Stimulated activated CD4-positive, alpha-beta T cell treated with anti-CD3 and anti-CD28 coated beads, Interleukin-1b, Interleukin-23, amount 100 ng/mL, for 24 hours (primary cell): Measurements from ENCODE around the gene RAB5A.
"Not testable (repeated sequence)": the region's sequence is repeated elsewhere in the genome, so short reads cannot be mapped to it uniquely, and the experiment has no call there.

Source experiments
- DNase-seq, 4 experiments: peaks; one replicate each; pipeline ENCODE4 v3.0.0-alpha.2; 2020; ENCODE audit warnings: low read depth in 4 of 4, low spot score in 1 of 4

The RAB5A gene

GRCh38 chr3:20023623-20024405 lies 76.9 kb downstream of the RAB5A start:
- no peak for DNase-seq

- DNase-seq = no peak
Observed at GRCh38 chr3:20027136-20027535, 80.2 kb downstream of the RAB5A start.

- no peak for DNase-seq
Observed at GRCh38 chr3:20028905-20029331, 82.0 kb downstream of the RAB5A start.

GRCh38 chr3:20031939-20032338 lies 85.0 kb downstream of the RAB5A start:
- not testable (repeated sequence) for DNase-seq
